Panc1 (cell line): ENCODE measurements around the gene SUN1. TPM values are rescaled to one million over a fixed set of nuclear protein-coding genes. Genes with fewer than 3 reads are reported as not detected.

Experiments used
- ATAC-seq: fragments of 200-7000 bp; cut with Tn5 transposase; 2 replicates; pipeline ENCODE4 v1.9.1; 2020; ENCODE audit warnings: mild to moderate bottlenecking, moderate library complexity
- BruUV-seq: library from RNA; stranded (reverse); fragments of 400-500 nt; replicated peaks from 2 replicates; lab custom pipeline; 2021; lab: Mats Ljungman, UMichigan
- CTCF ChIA-PET: fragments of 300-600 bp; sonication (Branson Sonifier 250); formaldehyde crosslinking; loops from one replicate; lab custom pipeline; 2022; ENCODE audit warnings: antibody characterized with exemption; lab: Charles Lee
- POLR2A ChIA-PET: fragments of 300-600 bp; sonication (Branson Sonifier 250); formaldehyde crosslinking; loops from one replicate; lab custom pipeline; 2022; ENCODE audit warnings: antibody characterized with exemption; lab: Charles Lee
- DNase-seq: peaks from one replicate; pipeline ENCODE4 v3.0.0-alpha.2; 2010; ENCODE audit warnings: low read depth, low spot score
- H3K27ac ChIP-seq: 2 replicates; pipeline ENCODE4 v1.5.1; 2011; ENCODE audit warnings: mild to moderate bottlenecking, low read length, inconsistent platforms
- H3K27me3 ChIP-seq: fragments of 200-500 bp; sonication (Bioruptor generic); 2 replicates; pipeline ENCODE4 v1.6.0; 2014; ENCODE audit warnings: low read length, inconsistent platforms; ENCODE audit not compliant: control insufficient read depth, insufficient read depth
- H3K36me3 ChIP-seq: fragments of 200-500 bp; sonication (Bioruptor generic); 2 replicates; pipeline ENCODE4 v1.5.1; 2014; ENCODE audit warnings: inconsistent platforms, mild to moderate bottlenecking, low read length, moderate library complexity; ENCODE audit not compliant: control insufficient read depth, insufficient read depth
- H3K4me1 ChIP-seq: 2 replicates; pipeline ENCODE4 v1.5.1; 2011; ENCODE audit warnings: inconsistent platforms, mild to moderate bottlenecking, low read length, moderate library complexity; ENCODE audit not compliant: control insufficient read depth, insufficient read depth
- H3K4me3 ChIP-seq, 2 experiments: 2 replicates each; pipeline ENCODE4 v1.5.1; 2011 to 2012; ENCODE audit warnings: low read depth in 2 of 2, low read length in 2 of 2, mild to moderate bottlenecking in 2 of 2, inconsistent platforms in 1 of 2, moderate library complexity in 1 of 2
- H3K9me3 ChIP-seq: fragments of 200-500 bp; sonication (Bioruptor generic); 2 replicates; pipeline ENCODE4 v1.5.1; 2014; ENCODE audit warnings: low read depth, mild to moderate bottlenecking, inconsistent platforms, low read length, moderate library complexity; ENCODE audit not compliant: control insufficient read depth, insufficient read depth
- POLR2AphosphoS5 ChIP-seq: IDR thresholded peaks from 2 replicates; pipeline ENCODE4 v1.6.1; 2012; ENCODE audit warnings: mild to moderate bottlenecking, low read depth, low read length, moderate library complexity
- SIN3A ChIP-seq: IDR thresholded peaks from 2 replicates; pipeline ENCODE4 v1.6.1; 2012; ENCODE audit warnings: low read depth, mild to moderate bottlenecking, low read length, moderate library complexity, borderline replicate concordance; ENCODE audit not compliant: insufficient read depth
- TCF7L2 ChIP-seq: IDR thresholded peaks from 2 replicates; pipeline ENCODE4 v1.6.1; 2011; ENCODE audit warnings: mild to moderate bottlenecking, low read depth, low read length, inconsistent platforms
- in situ Hi-C: cut with HindIII; loops from 2 replicates; pipeline ENCODE4 v1.10.0; 2016; ENCODE audit warnings: low sequenced_read_pairs, low pct_unique_long_range_greater_than_20kb
- intact Hi-C: fragments of 100-400 bp; cut with micrococcal nuclease; formaldehyde crosslinking; loops from one replicate; pipeline ENCODE4 v1.10.0; 2022; ENCODE audit not compliant: unreplicated experiment
- total RNA-seq: library from RNA; stranded (reverse); gene quantifications from one replicate; pipeline ENCODE4 v1.2.1, GENCODE V29; 2021; ENCODE audit not compliant: unreplicated experiment
- TF ChIP-seq, protein P1 (sequence below), 2 experiments: IDR thresholded peaks; 2 replicates each; pipeline ENCODE4 v1.6.1; 2011 to 2012; ENCODE audit warnings: low read depth in 2 of 2, control low read depth in 1 of 2, low read length in 1 of 2, mild to moderate bottlenecking in 1 of 2, moderate library complexity in 1 of 2; ENCODE audit not compliant: insufficient read depth in 1 of 2
- TF ChIP-seq, protein P2 (sequence below): fragments of 450-650 bp; IDR thresholded peaks from 2 replicates; pipeline ENCODE4 v1.5.1; 2017; ENCODE audit warnings: mild to moderate bottlenecking

SUN1 gene
- total RNA-seq, 1 experiment from 2014 or later, result 244 TPM

GRCh38 chr7:877312-878232 lies 45.3 kb downstream of the SUN1 start:
- peak overlapping the region; percentile 83 for H3K27ac ChIP-seq
- no TSS peak for BruUV-seq
- POLR2A ChIA-PET, result no interaction called here
- H3K27me3 ChIP-seq, result no peaks in the 10 kb centered on the region
- TF ChIP-seq, protein P1, sequence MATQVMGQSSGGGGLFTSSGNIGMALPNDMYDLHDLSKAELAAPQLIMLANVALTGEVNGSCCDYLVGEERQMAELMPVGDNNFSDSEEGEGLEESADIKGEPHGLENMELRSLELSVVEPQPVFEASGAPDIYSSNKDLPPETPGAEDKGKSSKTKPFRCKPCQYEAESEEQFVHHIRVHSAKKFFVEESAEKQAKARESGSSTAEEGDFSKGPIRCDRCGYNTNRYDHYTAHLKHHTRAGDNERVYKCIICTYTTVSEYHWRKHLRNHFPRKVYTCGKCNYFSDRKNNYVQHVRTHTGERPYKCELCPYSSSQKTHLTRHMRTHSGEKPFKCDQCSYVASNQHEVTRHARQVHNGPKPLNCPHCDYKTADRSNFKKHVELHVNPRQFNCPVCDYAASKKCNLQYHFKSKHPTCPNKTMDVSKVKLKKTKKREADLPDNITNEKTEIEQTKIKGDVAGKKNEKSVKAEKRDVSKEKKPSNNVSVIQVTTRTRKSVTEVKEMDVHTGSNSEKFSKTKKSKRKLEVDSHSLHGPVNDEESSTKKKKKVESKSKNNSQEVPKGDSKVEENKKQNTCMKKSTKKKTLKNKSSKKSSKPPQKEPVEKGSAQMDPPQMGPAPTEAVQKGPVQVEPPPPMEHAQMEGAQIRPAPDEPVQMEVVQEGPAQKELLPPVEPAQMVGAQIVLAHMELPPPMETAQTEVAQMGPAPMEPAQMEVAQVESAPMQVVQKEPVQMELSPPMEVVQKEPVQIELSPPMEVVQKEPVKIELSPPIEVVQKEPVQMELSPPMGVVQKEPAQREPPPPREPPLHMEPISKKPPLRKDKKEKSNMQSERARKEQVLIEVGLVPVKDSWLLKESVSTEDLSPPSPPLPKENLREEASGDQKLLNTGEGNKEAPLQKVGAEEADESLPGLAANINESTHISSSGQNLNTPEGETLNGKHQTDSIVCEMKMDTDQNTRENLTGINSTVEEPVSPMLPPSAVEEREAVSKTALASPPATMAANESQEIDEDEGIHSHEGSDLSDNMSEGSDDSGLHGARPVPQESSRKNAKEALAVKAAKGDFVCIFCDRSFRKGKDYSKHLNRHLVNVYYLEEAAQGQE (IDR thresholded peaks at IDR 0.05; ENCODE audit: insufficient read depth in 1 of 2, low read depth in 2 of 2, low read length in 1 of 2), result no peak
- TF ChIP-seq POLR2AphosphoS5 (no peak), SIN3A (no peak), TCF7L2 (no peak)
- TF ChIP-seq, protein P2, sequence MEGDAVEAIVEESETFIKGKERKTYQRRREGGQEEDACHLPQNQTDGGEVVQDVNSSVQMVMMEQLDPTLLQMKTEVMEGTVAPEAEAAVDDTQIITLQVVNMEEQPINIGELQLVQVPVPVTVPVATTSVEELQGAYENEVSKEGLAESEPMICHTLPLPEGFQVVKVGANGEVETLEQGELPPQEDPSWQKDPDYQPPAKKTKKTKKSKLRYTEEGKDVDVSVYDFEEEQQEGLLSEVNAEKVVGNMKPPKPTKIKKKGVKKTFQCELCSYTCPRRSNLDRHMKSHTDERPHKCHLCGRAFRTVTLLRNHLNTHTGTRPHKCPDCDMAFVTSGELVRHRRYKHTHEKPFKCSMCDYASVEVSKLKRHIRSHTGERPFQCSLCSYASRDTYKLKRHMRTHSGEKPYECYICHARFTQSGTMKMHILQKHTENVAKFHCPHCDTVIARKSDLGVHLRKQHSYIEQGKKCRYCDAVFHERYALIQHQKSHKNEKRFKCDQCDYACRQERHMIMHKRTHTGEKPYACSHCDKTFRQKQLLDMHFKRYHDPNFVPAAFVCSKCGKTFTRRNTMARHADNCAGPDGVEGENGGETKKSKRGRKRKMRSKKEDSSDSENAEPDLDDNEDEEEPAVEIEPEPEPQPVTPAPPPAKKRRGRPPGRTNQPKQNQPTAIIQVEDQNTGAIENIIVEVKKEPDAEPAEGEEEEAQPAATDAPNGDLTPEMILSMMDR, result no peak
- CTCF ChIA-PET, result no interaction called here
- DNase-seq, result no peak
- in situ Hi-C loops, result no loop called here
- peak overlapping the region; percentile 79 to 85 for H3K4me3 ChIP-seq
- no peaks in the 10 kb centered on the region; the same call in none of the 2 replicates for H3K36me3 ChIP-seq
- intact Hi-C loops, result no loop called here
- H3K4me1 ChIP-seq, result peaks cover 42% of the 10 kb centered on the region
- H3K9me3 ChIP-seq, result no peaks in the 10 kb centered on the region
- ATAC-seq, result no peak; the same call in 1 of the 2 replicates

- peak overlapping the region; percentile 42 for H3K27ac ChIP-seq
- TF ChIP-seq, protein P2, result no peak
- TF ChIP-seq POLR2AphosphoS5 (no peak), SIN3A (no peak)
- ATAC-seq (no peak), DNase-seq (no peak)
- no TSS peak for BruUV-seq
- no peaks in the 10 kb centered on the region for H3K27me3 ChIP-seq
- in situ Hi-C loops, result no loop called here
- H3K36me3 ChIP-seq, result no peaks in the 10 kb centered on the region; the same call in none of the 2 replicates
- H3K4me3 ChIP-seq, result peak overlapping the region; percentile 20 to 85; a peak in 3 of 4 replicates
- intact Hi-C loops, result no loop called here
- H3K4me1 ChIP-seq, result peaks cover 45% of the 10 kb centered on the region
- no peaks in the 10 kb centered on the region for H3K9me3 ChIP-seq
- ChIA-PET CTCF (interaction anchor here (0.5 kb wide), 1 partner anchor 384 kb away, joined by 6 read pairs; no protein-coding TSS in a partner anchor), POLR2A (no interaction called here)
Observed at GRCh38 chr7:879093-879492, 46.8 kb downstream of the SUN1 start.
